Activated naive CD4-positive, alpha-beta T cell treated with Interleukin-2 at 50 U/mL for 16 hours (primary cell): ENCODE results near the gene PROKR2.

Experiments
- DNase-seq: peaks from one replicate; pipeline ENCODE4 v3.0.0-alpha.2; 2020

Gene PROKR2

DNA sequence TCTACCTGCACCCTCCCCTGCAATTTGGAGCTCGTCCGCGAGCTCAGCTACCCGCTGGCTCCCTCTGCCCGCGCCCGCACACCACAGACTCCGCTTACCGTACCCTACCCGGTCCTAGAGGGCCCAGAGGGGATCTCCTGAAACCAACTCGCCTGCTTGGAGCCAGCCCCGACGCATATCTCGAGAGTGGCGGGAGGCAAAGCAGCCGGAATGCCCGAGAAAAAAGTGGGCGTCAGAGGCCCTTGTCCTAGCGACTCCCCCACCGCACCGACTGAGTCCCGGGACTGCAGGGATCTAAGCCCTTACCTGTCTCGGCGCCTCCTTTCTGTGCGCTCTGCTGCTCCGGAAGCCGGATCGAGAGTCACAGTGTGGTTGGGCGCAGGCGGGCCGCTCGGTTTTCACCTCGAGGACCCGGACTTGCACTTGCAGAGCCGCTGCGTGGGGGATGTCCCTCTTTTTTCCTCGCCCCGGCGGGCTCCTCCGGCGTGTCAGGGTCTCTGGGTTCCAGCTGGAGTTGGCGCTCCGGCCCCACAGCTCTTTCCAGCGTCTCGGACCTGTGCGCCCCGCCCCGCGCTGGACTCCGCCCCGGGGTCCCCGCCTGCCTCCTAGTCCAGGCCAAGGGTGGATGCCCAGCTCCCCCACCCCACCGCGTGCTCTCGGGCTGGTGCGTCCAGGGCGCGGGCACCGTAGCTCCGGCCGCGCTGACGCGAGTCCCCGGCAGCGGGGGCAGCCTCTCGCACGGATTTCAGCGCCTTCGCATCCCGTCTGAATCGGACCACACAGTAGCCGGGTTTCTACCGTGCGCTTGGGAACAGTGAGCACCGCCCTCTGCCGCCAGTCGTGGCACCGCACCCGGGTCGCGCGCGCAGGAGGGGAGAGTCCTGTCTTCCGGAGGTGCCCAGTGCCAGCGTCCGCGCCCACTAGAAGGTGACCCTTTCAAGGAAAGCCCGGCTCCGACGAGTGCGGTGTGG is at the start of gene PROKR2:
PROKR2 (minus strand) TSS at position 767 of the 971 bp plus-strand sequence. CDS start 2,585 bp downstream, outside the sequence.
- DNase-seq: no peak

DNA sequence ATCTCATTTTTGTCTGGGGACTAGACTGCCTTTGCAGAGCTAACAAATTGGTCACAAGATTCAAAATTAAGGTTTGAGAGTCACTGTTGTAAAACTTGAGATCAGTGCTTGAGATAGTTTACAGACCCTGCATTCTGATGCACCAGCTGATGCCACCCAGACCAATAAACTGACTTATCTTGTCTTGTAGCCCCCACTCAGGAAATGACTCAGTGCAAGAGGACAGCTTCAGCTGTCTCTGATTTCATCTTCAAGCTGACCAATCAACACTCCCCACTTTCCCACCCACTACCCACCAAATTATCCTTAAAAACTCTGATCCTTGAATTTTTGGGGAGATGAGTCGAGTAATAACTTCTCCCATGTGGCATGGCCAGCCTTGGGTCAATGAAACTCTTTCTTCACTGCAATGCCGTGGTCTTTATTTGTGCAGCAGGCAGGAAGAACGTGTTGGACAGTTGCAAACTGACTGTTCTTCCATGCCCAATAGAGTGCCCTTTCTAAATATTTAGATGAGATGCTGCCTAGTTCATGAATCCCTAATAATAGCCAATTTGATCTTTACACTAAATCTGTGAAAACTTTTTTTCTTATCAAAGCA is 48.3 kb upstream of the PROKR2 start:
- no peak for DNase-seq

DNA sequence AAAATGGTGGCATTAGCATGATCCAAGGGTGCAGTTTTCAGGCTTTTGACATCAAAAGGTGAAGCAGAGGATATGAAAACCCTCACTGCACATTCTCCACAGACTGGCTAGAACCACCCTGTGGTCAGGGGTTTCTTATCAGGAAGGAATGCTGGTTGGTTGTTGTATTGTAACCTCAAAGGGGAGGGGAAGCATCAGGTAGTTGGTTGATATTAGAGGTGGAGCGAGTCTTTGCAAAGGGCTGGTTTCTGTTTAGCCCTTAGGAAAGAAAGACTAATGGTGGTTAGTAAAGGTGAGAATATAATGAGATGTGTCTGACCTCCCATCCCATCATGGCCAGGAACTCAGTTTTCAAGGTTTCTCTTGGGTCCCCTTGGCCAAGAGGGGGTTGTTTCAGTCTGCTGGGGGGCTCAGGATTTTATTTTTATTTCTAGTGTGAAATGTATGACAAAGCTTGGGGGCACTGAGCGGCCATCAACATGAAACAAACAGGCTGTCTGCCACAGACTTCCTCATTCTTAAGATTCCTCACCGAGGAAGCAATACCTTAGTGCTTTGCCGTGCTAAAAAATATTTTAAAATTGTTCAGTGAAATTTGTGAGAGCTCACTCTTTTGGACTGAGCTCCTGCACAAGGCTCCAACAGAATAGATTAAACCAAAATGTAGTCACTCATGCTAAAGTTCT is 47.5 kb upstream of the PROKR2 start:
- DNase-seq: no peak

DNA sequence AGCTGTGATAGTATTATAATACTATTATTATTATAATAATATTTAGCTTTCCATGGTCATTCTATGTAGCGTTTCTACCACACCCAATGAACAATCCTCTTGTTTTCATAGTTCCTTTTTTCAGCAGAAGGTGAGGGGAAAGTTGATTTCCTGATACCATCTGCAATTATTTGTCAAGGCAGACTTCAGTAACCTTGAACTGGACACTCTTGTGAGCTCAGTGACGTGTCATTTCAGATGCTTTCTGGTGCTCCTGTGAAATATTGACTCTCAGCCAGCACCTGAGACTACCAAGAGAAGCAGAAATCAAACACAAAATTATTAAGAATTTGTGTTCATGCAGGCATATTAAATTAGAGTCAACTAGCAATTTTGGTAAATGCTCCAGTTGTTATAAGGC is 46.0 kb upstream of the PROKR2 start:
- no peak for DNase-seq

GRCh38 chr20:5361176-5361575 is 44.4 kb upstream of the PROKR2 start:
- DNase-seq: no peak

DNA sequence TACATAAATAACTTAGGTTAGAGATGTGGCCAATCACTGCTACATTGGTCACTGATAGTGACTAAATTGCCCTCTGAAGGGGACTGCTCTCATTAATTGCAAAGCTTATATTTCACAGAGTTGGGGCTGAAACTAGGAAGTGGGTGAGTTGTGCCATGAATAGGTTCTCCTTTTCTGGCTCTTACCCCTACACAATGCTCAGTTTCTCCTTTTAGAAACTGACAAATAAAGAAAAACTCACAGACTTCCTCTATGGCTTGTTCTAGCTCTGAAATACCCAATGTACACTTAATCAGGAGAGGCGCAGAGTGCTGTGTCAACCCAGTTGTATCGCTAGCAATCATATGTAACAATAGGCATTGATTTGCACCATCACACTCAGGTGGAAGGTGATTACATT is 41.2 kb upstream of the PROKR2 start:
- DNase-seq: no peak

DNA sequence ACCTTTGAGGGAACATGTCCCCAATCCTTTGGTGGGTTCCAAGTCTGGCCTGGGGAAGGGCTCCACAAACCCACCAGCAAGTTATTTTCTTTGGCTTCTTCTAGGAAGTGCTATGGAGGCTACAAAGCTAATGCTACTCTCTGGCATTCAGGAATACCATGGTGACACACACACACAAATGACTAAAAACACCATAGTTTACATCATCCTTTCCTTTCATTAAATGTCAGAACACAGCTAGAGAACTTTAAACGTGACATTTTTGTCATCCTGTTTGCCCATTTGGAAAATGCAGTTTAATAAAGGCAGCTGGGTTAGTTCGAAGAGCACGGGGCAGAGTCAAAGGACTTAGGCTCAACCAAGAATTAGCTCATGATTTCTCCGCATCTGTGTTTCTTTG is 40.2 kb upstream of the PROKR2 start:
- no peak for DNase-seq

DNA sequence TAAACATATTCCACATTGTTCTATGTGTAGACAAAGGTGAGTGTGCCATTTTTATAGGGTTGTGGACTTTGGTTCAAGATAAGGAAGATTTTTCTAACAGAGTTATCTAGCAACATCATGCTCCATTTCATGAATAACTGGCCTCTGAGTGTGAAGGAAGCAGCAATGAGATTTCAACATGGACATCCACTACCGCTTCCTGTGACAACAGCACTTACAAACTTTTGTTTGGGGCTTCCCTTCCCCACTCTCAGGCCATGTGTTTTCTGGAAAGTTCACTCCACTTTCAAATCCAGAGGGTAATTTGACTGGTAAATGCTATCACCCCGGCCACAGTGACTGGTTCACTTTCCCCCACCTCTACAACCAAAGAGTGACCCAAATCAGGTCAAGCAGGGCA is 38.1 kb upstream of the PROKR2 start:
- DNase-seq: no peak

DNA sequence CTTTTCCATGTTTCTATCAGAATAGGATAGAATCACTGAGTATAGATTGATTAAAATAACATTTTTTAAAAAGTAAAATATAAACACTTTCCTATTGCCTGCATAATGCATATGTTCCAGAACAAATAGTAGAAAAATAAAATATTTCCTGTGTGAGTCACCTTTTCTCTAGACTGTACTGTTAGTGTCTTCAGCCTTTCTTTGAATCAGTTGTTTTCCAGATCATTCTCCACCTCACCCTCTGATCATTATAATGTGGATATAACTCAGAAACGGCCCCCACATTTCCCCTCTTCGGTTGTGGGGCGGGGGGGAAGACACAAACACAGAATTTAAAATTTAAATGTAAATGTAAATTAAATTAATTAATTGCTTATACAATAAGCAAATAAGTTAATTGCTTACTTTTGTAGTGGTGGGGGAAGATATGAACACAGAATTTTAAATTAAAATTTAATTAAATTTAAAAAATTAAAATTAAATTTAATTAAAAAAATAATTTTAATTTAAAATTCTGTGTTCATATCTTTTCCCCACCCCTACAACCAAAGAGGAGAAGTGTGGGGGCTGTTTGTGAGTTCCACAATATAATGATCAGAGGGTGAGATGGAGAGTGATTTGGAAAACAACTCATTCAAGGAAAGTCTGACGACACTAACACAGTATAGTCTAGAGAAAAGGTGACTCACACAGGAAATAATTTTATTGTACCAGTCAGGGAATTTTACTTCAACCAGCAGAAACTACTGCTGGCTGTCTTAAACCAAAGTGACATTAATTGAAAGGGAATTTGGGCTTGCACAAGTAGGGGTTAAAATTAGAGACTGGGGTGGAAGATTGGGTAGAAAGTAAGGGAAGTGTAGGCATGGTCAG is 37.1 kb upstream of the PROKR2 start:
- DNase-seq: no peak

DNA sequence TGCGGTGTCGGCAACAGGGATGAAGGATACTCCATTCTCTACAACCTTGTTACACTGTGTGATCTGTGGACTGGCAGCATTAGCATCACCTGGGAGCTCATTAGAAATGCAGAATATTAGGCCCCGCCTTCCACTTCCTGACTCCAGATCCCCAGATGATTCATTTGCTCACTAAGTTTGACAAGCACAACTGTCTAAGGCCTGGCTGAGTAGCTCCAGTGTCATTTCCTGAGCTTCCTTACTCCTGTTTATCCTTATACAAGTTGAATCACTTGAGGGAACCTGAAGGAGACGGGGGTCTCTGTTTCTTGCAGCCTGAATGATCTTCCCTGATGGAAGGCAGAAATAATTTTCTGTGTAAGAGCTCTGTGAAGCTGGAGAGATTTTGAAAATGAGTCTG is 32.7 kb upstream of the PROKR2 start:
- no peak for DNase-seq

GRCh38 chr20:5342021-5342420 is 25.3 kb upstream of the PROKR2 start:
- DNase-seq: no peak

DNA sequence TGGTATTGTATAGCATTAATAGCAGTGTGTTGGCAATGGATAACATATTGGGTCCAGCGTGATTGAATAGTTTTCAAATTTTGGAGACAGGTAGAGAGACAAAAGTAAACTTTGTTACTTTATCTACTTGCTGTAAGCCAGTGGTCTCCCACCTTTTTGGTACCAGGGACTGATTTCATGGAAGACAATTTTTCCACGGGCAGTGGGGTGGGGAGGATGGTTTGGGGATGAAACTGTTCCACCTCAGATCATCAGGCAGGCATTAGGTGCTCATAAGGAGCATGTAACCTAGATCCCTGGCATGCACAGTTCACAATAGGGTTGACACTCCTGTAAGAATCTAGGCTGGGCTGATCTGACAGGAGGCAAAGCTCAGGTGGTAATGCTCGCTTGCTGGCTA is 14.6 kb upstream of the PROKR2 start:
- DNase-seq: no peak

DNA sequence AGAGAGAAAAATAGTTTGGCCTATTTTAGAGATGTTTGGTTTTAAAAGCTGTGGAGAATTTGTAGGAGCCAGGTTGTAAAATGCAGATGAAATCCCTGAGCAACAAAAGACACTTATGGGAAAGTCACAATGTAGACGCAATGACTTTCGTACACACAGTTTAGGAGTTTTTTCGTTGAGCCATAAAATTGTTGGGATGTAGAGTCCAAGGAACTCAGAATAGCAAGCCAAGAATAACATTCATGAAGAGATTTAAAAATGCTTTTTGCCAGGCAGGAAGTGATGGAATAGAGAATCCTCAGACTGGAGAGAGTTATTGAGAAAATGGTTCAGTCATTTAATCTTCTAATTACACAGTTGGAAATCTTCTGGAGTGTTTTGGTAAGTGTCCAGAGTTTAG is 11.5 kb upstream of the PROKR2 start:
- DNase-seq: no peak

DNA sequence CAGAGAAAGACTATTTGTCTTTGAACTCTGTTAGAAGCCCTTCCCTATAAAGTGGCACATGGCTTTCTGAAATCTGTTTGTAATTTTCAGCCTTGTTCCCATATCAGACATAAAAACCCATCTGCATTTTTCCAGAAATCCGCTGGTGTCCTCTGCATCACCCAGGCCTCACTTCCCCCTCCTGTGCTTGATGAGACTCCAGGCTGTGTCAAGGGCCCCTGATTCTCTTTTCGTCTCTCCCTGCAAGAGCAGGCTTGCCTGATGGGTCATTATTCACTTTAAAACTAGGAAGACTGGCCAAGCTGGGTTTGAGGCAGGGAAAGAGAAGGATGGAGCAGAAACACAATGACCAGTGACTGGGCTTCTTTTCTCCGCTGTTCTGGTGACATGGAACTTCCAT is 10.6 kb upstream of the PROKR2 start:
- DNase-seq: no peak

DNA sequence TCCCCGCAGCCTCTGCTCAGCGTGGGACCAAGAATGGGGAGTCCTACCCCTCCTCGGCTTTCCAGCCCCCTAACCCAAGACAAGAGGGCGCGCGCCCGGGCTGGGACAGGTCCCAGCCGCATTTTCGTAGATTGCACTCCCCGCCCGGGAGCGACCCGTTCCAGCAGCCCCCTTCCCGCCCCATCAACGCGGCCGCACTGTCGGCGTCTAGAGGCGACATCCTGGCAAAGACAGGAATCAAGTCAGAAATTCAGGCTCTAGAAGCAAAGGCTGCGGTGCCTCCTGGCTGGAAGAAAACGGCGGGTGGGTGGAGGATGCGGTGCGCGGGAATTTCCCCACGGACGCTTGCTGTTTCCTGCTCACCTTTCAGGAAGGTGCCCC is 957 bp downstream of the PROKR2 start:
- no peak for DNase-seq

DNA sequence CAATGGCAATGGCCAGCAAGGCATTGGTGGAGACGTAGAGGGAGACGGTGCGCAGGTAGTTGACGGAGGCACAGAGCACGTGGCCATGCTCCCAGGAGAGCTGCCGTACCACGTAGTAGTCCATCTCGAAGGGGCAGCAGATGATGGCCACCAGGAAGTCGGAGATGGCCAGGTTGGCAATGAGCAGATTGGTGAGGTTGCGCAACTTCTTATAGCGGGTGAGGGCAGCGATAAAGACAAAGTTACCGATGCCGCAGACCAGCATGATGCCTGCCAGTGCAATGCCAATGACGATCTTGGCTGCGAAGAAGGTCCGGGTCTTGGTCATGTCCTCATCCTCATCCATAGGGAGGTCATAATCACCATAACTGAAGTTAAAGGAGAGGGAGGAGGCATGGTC is 2.8 kb downstream of the PROKR2 start:
- DNase-seq: no peak

- DNase-seq: no peak
These were observed 4.2 kb downstream of the PROKR2 start for GRCh38 chr20:5312518-5312917.

DNA sequence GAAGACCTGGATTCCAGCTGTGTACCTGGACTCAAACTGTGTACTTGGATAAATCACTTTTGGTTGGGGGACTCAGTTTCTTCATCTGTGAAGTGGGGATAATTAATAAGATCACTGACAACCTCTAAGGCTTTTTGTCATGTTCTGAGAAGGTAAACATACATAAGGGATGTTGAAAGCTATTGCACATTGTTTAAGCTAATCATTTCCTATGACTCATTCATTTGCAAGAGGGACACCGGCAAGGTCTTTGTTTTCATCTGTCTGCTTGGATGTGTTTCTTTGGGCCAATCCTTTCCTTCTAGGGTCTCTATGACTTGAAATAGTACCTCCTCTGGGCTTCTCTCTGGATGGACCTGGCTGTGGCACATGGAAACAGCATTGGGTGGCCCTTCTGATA is 6.8 kb downstream of the PROKR2 start:
- no peak for DNase-seq

GRCh38 chr20:5298811-5299210 is 17.9 kb downstream of the PROKR2 start:
- no peak for DNase-seq

DNA sequence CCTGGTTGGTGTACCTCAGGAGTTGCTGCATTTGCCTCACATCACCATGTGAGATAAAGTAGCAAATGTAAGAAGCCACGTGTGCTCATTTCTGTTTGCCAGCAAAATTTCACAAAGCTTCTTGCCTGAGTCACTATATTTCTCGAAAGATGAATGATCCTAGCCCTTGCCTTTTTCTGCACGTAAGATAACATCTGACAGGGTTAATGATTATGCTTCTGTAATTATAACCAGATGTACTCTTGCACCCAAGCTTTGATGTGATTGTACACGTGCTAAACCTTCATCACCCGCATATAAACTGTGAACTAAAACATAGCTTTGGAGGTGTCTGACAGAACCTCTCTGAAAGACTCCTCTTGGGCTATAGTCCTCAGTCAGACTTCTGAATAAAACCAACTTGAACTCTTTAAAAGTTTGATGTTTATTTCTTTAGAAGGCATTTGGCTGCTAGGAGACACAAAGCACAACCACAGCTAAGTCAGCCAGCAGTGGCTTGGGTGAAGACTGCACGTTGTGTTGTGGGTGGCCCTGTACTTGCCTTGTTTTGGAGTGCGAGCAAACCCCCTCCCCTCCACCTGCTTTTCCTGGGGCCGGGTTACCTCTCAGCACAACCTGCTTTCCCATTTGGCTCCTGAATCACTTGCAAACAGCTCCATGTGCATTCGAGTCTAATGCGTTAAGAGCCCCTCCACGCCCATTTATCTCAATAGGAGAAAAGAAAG is 19.3 kb downstream of the PROKR2 start:
- no peak for DNase-seq

GRCh38 chr20:5290596-5290995 is 26.2 kb downstream of the PROKR2 start:
- no peak for DNase-seq

DNA sequence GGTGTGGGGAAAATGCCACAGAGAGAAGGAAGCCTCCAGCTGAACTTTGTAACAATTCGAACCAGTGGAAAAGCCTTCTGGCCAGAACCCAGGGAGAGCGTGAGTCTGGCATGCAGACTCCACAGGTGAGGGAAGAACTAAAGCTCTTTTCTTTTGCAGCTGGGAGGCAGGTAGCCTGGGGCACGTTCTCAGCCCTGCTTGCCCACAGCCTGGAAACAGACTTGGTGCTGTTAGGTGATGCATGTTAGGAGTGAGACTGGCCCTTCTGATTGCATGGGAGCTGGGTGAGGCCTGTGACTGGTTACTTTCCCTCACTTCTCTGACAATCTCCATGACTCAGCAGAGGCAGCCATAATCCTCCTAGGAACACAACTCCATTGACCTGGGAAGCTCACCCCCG is 34.2 kb downstream of the PROKR2 start:
- DNase-seq: no peak
